Colon (tissue), 2 donors: Measurements from ENCODE around the gene UGT2B10.

Experiments
- FAIRE-seq: peaks from 2 replicates; lab custom pipeline; 2012; peaks lifted over from hg19 to GRCh38; lab: Jason Lieb, UNC
- donor health status: control.
- donor health status: control.

Gene UGT2B10

DNA sequence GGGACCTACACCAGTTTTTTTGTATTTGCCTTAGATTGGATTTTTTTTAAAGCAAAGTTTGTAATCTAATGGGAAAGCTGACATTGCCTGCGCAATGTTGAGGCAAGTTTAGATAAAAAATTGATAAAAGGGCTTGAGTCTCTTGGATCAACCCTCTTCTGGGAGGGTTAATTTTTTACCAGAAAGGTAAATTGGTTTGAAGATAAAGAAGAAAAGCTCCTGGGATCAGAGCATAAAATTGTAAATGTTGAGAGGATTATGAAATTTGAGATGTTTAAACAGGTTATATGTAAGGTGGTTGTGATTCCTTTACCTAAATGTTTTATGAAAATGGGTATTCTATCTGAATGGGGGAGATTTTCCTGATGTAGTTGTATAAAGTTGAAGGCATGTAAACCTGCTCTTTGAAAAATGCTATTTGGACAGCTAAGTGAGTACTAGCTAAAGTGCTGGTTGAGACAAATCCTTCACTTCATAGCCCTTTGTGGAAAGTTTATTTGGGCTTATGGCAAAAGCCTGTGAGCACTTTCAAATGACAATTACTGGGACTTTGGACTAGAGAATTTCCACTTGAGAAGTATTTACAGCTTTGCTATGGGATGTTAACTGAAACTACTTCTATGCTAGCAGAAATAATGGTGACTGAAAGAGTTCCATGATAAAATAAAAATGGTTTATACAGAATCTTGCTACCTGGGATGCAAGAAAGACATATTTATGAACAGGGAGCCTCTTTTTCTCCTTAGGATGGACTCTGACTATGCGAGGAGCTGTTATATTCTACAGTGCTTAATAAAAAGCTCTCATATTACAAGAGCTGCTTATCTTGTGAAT, 56.2 kb downstream of the UGT2B10 start:
- peak; percentile 10 for FAIRE-seq

DNA sequence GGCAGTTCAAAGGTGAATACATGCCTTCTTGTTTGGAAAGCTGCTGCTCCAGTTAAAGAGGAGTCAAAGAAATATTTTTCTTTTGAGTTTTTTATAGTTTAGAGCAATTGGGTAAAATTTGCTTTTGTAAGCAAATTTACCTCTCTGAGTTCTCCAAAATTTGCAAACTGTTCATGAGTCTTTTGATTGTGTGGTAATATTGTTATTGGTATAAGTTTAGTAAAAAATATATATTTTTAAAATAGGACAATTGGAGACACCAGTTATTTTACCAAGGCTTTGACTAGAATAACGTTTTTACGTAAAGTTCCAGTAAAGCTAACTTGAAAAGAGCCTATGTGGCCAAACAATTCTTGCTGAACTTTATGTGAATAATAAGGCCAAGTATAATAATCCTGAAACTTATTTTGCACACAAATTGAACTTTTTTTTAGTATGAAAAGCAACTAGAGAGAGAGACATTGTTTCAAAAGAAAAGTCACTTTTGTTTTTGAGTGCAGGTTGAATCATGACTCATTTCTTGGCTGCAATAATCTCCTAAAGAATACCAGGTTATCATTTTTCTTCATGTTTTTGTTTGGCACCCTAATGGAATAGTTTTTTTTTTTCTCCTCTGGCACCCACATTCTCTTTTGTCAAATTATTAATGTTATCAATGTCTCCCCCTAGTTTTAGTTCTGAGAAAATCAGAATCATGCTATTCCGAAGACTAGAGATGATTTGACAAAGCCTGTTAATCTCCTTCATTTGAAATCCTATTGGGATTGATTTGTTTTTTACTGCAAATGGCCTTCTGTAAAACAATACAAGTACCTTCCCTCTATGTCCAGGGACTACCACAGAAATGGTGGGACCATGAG, 57.1 kb downstream of the UGT2B10 start:
- peak; percentile 21 for FAIRE-seq

DNA sequence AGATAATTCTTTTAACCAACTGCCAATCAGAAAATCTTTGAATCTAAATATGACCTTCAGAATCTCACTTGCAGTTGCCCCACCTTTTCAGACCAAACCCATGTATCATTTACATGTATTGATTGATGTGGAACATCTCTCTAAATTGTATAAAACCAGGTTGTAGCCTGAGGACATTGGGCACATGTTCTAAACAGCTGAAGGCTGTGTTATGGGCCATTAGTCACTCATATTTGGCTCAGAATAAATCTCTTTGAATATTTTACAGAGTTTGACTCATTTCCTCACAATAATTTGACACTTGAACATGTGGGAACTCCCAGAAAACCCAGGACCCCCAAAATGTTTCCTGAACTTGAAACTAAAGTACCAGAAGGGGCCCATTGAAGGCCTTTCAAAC, 58.7 kb downstream of the UGT2B10 start:
- FAIRE-seq = no peak

DNA sequence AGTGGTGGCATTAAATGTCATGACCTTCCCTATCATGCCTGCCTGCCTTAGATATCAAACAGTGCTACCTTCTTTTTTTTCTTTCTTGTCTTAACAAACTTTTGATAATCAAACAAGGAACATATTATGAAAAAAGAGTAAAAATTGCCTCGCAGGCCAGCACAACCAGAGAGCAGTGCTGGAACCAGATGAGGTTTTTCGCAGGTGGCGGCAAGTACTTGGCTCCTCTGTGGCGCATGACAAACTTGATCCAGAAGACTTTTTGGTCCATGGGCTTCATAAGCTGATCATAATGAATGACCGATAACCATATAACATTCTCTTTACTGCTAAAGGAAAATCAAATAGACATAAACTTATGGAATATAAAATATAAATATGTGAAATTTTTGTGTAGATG, 61.8 kb downstream of the UGT2B10 start:
- no peak for FAIRE-seq

GRCh38 chr4:68878048-68878447, 62.3 kb downstream of the UGT2B10 start:
- FAIRE-seq = no peak
